ENCODE results near the gene MSL3B.

MSL3B gene

DNA sequence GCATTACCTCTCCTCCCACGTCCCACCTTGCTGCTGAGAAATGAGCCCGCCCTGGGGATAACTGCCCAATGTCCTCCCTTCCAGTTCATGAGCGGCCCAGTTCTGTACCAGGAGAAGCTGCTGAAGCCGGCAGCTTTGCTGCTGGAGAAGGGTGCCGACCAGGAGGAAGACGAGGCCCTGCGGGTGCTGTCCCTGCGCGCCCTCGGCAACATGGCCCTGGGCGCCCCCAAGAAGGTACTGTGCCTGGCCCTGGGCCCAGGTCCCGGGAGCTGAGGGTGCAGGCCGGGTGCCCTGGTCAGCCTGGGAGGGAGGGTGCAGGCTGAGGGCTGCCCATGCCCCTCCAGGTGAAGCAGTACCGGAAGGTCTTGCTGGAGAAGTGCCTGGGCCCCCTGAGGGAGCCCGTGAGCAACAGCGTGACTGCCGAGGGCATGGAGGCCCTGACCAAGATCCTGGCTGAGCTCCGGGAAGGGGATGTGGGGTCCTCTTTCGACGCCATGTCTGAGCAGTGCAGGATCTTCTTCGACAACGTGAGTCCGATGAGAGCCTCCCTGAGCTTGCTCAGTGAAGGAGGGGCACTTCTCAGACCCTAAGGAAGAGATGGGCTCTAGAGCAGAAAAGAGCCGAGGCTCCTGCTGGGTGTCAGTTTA, 39.5 kb downstream of the MSL3B start:
- Mint-ChIP-seq H3K4me3 (ENCODE audit: unreplicated experiment) (no peak overlapping the region), H3K27ac (ENCODE audit: unreplicated experiment) (no peak overlapping the region), H3K4me1 (ENCODE audit: unreplicated experiment) (no peaks in the 10 kb centered on the region), H3K36me3 (ENCODE audit: low read depth, unreplicated experiment) (no peaks in the 10 kb centered on the region), H3K9me3 (ENCODE audit: unreplicated experiment) (no peaks in the 10 kb centered on the region), H3K27me3 (ENCODE audit: unreplicated experiment) (peaks cover under 1% of the 10 kb centered on the region)
- no peak for DNase-seq (ENCODE audit: low spot score)
- TF ChIP-seq, protein P1, sequence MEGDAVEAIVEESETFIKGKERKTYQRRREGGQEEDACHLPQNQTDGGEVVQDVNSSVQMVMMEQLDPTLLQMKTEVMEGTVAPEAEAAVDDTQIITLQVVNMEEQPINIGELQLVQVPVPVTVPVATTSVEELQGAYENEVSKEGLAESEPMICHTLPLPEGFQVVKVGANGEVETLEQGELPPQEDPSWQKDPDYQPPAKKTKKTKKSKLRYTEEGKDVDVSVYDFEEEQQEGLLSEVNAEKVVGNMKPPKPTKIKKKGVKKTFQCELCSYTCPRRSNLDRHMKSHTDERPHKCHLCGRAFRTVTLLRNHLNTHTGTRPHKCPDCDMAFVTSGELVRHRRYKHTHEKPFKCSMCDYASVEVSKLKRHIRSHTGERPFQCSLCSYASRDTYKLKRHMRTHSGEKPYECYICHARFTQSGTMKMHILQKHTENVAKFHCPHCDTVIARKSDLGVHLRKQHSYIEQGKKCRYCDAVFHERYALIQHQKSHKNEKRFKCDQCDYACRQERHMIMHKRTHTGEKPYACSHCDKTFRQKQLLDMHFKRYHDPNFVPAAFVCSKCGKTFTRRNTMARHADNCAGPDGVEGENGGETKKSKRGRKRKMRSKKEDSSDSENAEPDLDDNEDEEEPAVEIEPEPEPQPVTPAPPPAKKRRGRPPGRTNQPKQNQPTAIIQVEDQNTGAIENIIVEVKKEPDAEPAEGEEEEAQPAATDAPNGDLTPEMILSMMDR (IDR thresholded peaks at IDR 0.05; ENCODE audit: unreplicated experiment): no peak

DNA sequence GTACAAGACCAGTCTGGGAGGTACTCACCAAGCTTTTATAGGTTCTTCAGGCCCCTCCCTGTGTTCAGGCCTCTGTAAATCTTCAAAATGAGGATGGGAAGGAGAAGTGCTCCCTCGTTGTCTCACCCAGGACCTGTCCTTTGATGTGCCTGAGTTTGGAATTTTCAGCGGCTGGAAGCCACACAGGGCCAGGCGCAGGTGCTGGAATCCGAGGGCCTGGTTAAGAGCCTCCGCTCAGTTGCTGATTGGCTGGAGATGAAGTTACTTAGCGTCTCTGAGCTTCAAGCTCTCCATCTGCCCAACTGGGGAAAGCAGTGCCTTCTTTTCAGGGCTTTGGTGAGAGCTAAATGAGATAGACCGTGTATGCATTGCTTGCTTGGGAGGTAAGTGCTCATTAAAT, 43.8 kb downstream of the MSL3B start:
- Mint-ChIP-seq H3K27me3 (ENCODE audit: unreplicated experiment) (peaks cover 4% of the 10 kb centered on the region), H3K4me1 (ENCODE audit: unreplicated experiment) (no peaks in the 10 kb centered on the region), H3K36me3 (ENCODE audit: low read depth, unreplicated experiment) (no peaks in the 10 kb centered on the region), H3K27ac (ENCODE audit: unreplicated experiment) (no peak overlapping the region), H3K4me3 (ENCODE audit: unreplicated experiment) (no peak overlapping the region), H3K9me3 (ENCODE audit: unreplicated experiment) (no peaks in the 10 kb centered on the region)
- TF ChIP-seq, protein P1 (IDR thresholded peaks at IDR 0.05; ENCODE audit: unreplicated experiment): no peak
- DNase-seq (ENCODE audit: low spot score): no peak

DNA sequence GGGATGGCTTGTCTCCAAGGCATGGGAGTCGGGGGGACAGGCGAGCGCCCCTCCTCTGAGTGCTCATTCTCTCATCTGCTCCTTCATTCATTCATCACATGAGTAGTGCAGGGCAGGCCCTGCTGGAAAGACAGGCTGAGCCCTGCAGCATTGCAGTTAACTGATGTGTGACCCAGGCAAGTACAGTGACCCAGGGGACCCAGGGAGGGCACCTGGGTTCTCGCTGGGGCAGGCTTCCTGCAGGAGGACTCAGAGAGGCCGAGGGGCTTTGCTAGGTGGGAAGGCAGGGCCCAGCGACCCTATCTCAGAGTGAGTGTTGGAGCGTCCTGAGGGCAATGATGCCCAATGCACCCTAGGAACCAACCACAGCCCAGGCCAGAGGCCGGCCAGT, 44.5 kb downstream of the MSL3B start:
- no peak overlapping the region for H3K4me3 Mint-ChIP-seq (ENCODE audit: unreplicated experiment)
- H3K27ac Mint-ChIP-seq (ENCODE audit: unreplicated experiment): no peak overlapping the region
- H3K9me3 Mint-ChIP-seq (ENCODE audit: unreplicated experiment): no peaks in the 10 kb centered on the region
- peaks cover 4% of the 10 kb centered on the region for H3K27me3 Mint-ChIP-seq (ENCODE audit: unreplicated experiment)
- no peaks in the 10 kb centered on the region for H3K4me1 Mint-ChIP-seq (ENCODE audit: unreplicated experiment)
- no peak for DNase-seq (ENCODE audit: low spot score)
- TF ChIP-seq, protein P1 (IDR thresholded peaks at IDR 0.05; ENCODE audit: unreplicated experiment): no peak
- no peaks in the 10 kb centered on the region for H3K36me3 Mint-ChIP-seq (ENCODE audit: low read depth, unreplicated experiment)

DNA sequence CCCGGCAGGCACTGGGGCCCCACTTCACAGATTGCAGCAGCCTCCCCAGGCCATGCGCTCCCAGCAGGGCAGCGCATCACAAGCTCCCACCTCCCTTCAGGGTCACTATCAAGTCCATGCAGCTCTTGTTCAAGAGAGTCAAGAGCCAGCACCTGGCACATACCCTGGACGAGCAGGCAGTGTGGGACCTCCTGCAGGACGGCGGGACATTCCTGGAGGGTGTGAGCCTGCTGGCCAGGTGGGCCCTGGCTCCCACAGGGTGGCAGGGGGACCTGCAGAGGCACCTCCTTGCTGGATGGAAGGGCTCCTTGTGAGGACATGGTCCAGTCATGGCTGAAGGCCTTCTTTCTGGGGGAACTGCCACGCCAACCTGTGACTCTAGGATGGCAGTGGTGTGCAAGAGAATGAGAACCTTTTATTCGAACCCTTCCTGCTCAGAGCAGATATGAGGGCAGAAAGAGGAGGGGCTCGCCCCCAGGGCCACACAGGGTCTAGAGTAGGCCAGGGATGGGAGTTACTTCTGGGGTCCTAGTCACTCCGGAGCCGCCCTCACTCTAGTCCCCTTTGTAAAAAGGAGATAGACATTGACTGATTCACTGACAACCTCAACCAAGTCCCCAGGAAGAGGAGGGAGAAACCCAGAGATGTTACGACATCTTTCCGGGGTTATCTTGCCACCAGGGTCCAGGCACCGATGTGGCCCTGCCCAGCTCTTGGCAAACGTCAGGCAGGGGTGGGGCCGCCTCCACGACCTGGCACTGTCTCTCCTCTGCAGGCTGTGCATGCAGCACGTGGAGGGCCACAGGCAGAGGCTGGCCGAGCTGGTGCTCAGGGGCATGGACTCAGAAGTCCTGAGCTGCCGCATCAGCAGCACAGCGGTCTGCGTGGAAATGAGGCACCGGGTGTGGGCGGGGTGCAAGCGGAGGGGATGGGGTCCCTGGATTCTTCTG, 45.1 kb downstream of the MSL3B start:
- H3K27ac Mint-ChIP-seq (ENCODE audit: unreplicated experiment): no peak overlapping the region
- TF ChIP-seq, protein P1 (IDR thresholded peaks at IDR 0.05; ENCODE audit: unreplicated experiment): no peak
- no peaks in the 10 kb centered on the region for H3K4me1 Mint-ChIP-seq (ENCODE audit: unreplicated experiment)
- H3K4me3 Mint-ChIP-seq (ENCODE audit: unreplicated experiment): no peak overlapping the region
- no peaks in the 10 kb centered on the region for H3K36me3 Mint-ChIP-seq (ENCODE audit: low read depth, unreplicated experiment)
- DNase-seq (ENCODE audit: low spot score): no peak
- peaks cover 4% of the 10 kb centered on the region for H3K27me3 Mint-ChIP-seq (ENCODE audit: unreplicated experiment)
- no peaks in the 10 kb centered on the region for H3K9me3 Mint-ChIP-seq (ENCODE audit: unreplicated experiment)

All from endothelial cell (in vitro differentiated cells).